HG03432 (cell line): ENCODE measurements around the gene RCBTB2.
"Not testable (repeated sequence)": the region's sequence is repeated elsewhere in the genome, so short reads cannot be mapped to it uniquely, and the experiment has no call there.

ENCODE experiments used
- ATAC-seq: cut with Tn5 transposase; IDR thresholded peaks from one replicate; pipeline ENCODE4 v1.9.1; 2021; ENCODE audit warnings: mild to moderate bottlenecking, moderate library complexity; ENCODE audit not compliant: unreplicated experiment

RCBTB2 gene

GRCh38 chr13:48457578-48458242, 75.2 kb downstream of the RCBTB2 start:
- no peak for ATAC-seq

- no peak for ATAC-seq
Observed at GRCh38 chr13:48456546-48456945, 76.3 kb downstream of the RCBTB2 start.

- ATAC-seq = not testable (repeated sequence)
Observed at GRCh38 chr13:48451196-48451595, 81.7 kb downstream of the RCBTB2 start.

- no peak for ATAC-seq
Observed at GRCh38 chr13:48449656-48450055, 83.2 kb downstream of the RCBTB2 start.

GRCh38 chr13:48448959-48449614, 83.8 kb downstream of the RCBTB2 start:
- no peak for ATAC-seq

- no peak for ATAC-seq
Observed at GRCh38 chr13:48448285-48448958, 84.5 kb downstream of the RCBTB2 start.

GRCh38 chr13:48446464-48446863, 86.4 kb downstream of the RCBTB2 start:
- no peak for ATAC-seq

- ATAC-seq = no peak
Observed at GRCh38 chr13:48443442-48444208, 89.3 kb downstream of the RCBTB2 start.
